Measurements from ENCODE around the gene TFB1M. TPM values are rescaled to one million over a fixed set of nuclear protein-coding genes. Genes with fewer than 3 reads are reported as not detected.

TFB1M gene
- total and polyA plus RNA-seq, 2 donors: 9.8 to 27.4 TPM

GRCh38 chr6:155306958-155307357 lies 7.3 kb downstream of the TFB1M start:
- H3K4me3 ChIP-seq (ENCODE audit: low read depth, low read length): no peak overlapping the region
- 74% methylated on average over 2 of the region's 2 CpGs for WGBS
- no peaks in the 10 kb centered on the region for H3K4me1 ChIP-seq (ENCODE audit: insufficient read depth)
- H3K27ac ChIP-seq (ENCODE audit: low read depth): no peak overlapping the region
- no peak for DNase-seq (ENCODE audit: extremely low spot score)
- H3K36me3 ChIP-seq (ENCODE audit: insufficient read depth): no peaks in the 10 kb centered on the region

GRCh38 chr6:155303361-155303870 lies 10.9 kb downstream of the TFB1M start:
- DNase-seq (ENCODE audit: extremely low spot score): no peak
- 54% methylated on average over 4 of the region's 4 CpGs for WGBS
- Histone ChIP-seq H3K4me3 (ENCODE audit: low read depth, low read length) (no peak overlapping the region), H3K27ac (ENCODE audit: low read depth) (no peak overlapping the region), H3K36me3 (ENCODE audit: insufficient read depth) (no peaks in the 10 kb centered on the region), H3K4me1 (ENCODE audit: insufficient read depth) (no peaks in the 10 kb centered on the region)

- H3K4me1 ChIP-seq (ENCODE audit: insufficient read depth): no peaks in the 10 kb centered on the region
- no peak overlapping the region for H3K4me3 ChIP-seq (ENCODE audit: low read depth, low read length)
- H3K36me3 ChIP-seq (ENCODE audit: insufficient read depth): peaks cover 4% of the 10 kb centered on the region
- WGBS: 92% methylated on average over 2 of the region's 2 CpGs
- no peak for DNase-seq (ENCODE audit: extremely low spot score)
- H3K27ac ChIP-seq (ENCODE audit: low read depth): no peak overlapping the region
These were observed 12.4 kb downstream of the TFB1M start for GRCh38 chr6:155301867-155302266.

- H3K27ac ChIP-seq (ENCODE audit: low read depth): no peak overlapping the region
- 89% methylated on average over 3 of the region's 3 CpGs for WGBS
- H3K36me3 ChIP-seq (ENCODE audit: insufficient read depth): peaks cover 7% of the 10 kb centered on the region
- H3K4me3 ChIP-seq (ENCODE audit: low read depth, low read length): no peak overlapping the region
- H3K4me1 ChIP-seq (ENCODE audit: insufficient read depth): no peaks in the 10 kb centered on the region
- no peak for DNase-seq (ENCODE audit: extremely low spot score)
These were observed 16.6 kb downstream of the TFB1M start for GRCh38 chr6:155297669-155298068.

GRCh38 chr6:155292711-155293110 lies 21.6 kb downstream of the TFB1M start:
- peaks cover 5% of the 10 kb centered on the region for H3K36me3 ChIP-seq (ENCODE audit: insufficient read depth)
- H3K4me1 ChIP-seq (ENCODE audit: insufficient read depth): no peaks in the 10 kb centered on the region
- 82% methylated on average over 5 of the region's 5 CpGs for WGBS
- H3K27ac ChIP-seq (ENCODE audit: low read depth): no peak overlapping the region
- DNase-seq (ENCODE audit: extremely low spot score): no peak
- no peak overlapping the region for H3K4me3 ChIP-seq (ENCODE audit: low read depth, low read length)

- H3K27ac ChIP-seq (ENCODE audit: low read depth): no peak overlapping the region
- no peaks in the 10 kb centered on the region for H3K36me3 ChIP-seq (ENCODE audit: insufficient read depth)
- H3K4me1 ChIP-seq (ENCODE audit: insufficient read depth): no peaks in the 10 kb centered on the region
- no peak overlapping the region for H3K4me3 ChIP-seq (ENCODE audit: low read depth, low read length)
- 72% methylated on average over 3 of the region's 3 CpGs for WGBS
- no peak for DNase-seq (ENCODE audit: extremely low spot score)
These were observed 23.0 kb downstream of the TFB1M start for GRCh38 chr6:155291291-155291690.

GRCh38 chr6:155290491-155290890 lies 23.8 kb downstream of the TFB1M start:
- Histone ChIP-seq H3K27ac (ENCODE audit: low read depth) (no peak overlapping the region), H3K36me3 (ENCODE audit: insufficient read depth) (no peaks in the 10 kb centered on the region), H3K4me3 (ENCODE audit: low read depth, low read length) (no peak overlapping the region), H3K4me1 (ENCODE audit: insufficient read depth) (no peaks in the 10 kb centered on the region)
- 94% methylated on average over 5 of the region's 5 CpGs for WGBS
- DNase-seq (ENCODE audit: extremely low spot score): no peak

- Histone ChIP-seq H3K36me3 (ENCODE audit: insufficient read depth) (peaks cover 2% of the 10 kb centered on the region), H3K4me3 (ENCODE audit: low read depth, low read length) (no peak overlapping the region), H3K27ac (ENCODE audit: low read depth) (no peak overlapping the region), H3K4me1 (ENCODE audit: insufficient read depth) (no peaks in the 10 kb centered on the region)
- 55% methylated on average over 2 of the region's 2 CpGs for WGBS
- no peak for DNase-seq (ENCODE audit: extremely low spot score)
These were observed 26.5 kb downstream of the TFB1M start for GRCh38 chr6:155287762-155288161.

- 91% methylated on average over 4 of the region's 4 CpGs for WGBS
These were observed 29.5 kb downstream of the TFB1M start for GRCh38 chr6:155284775-155285174.

GRCh38 chr6:155278319-155279049 lies 35.8 kb downstream of the TFB1M start:
- no peaks in the 10 kb centered on the region for H3K36me3 ChIP-seq (ENCODE audit: insufficient read depth)

More at GRCh38 chr6:155284775-155285174, 29.5 kb downstream of the TFB1M start:
- Histone ChIP-seq H3K4me1 (ENCODE audit: insufficient read depth) (no peaks in the 10 kb centered on the region), H3K36me3 (ENCODE audit: insufficient read depth) (peaks cover 2% of the 10 kb centered on the region), H3K27ac (ENCODE audit: low read depth) (no peak overlapping the region), H3K4me3 (ENCODE audit: low read depth, low read length) (no peak overlapping the region)
- no peak for DNase-seq (ENCODE audit: extremely low spot score)

GRCh38 chr6:155276638-155277037 lies 37.6 kb downstream of the TFB1M start:
- DNase-seq (ENCODE audit: extremely low spot score): no peak
- no peaks in the 10 kb centered on the region for H3K36me3 ChIP-seq (ENCODE audit: insufficient read depth)
- no peak overlapping the region for H3K27ac ChIP-seq (ENCODE audit: low read depth)
- H3K4me3 ChIP-seq (ENCODE audit: low read depth, low read length): no peak overlapping the region
- H3K4me1 ChIP-seq (ENCODE audit: insufficient read depth): peaks cover 2% of the 10 kb centered on the region

More at GRCh38 chr6:155278319-155279049, 35.8 kb downstream of the TFB1M start:
- Histone ChIP-seq H3K27ac (ENCODE audit: low read depth) (no peak overlapping the region), H3K4me3 (ENCODE audit: low read depth, low read length) (no peak overlapping the region), H3K4me1 (ENCODE audit: insufficient read depth) (peaks cover 2% of the 10 kb centered on the region)
- WGBS: 92% methylated on average over 5 of the region's 5 CpGs
- DNase-seq (ENCODE audit: extremely low spot score): no peak

GRCh38 chr6:155275808-155276480 lies 38.3 kb downstream of the TFB1M start:
- peaks cover 2% of the 10 kb centered on the region for H3K4me1 ChIP-seq (ENCODE audit: insufficient read depth)
- H3K27ac ChIP-seq (ENCODE audit: low read depth): no peak overlapping the region
- DNase-seq (ENCODE audit: extremely low spot score): no peak
- WGBS: 32% methylated on average over 10 of the region's 10 CpGs
- H3K36me3 ChIP-seq (ENCODE audit: insufficient read depth): no peaks in the 10 kb centered on the region
- no peak overlapping the region for H3K4me3 ChIP-seq (ENCODE audit: low read depth, low read length)

GRCh38 chr6:155274533-155274932 lies 39.8 kb downstream of the TFB1M start:
- DNase-seq (ENCODE audit: extremely low spot score): no peak
- H3K27ac ChIP-seq (ENCODE audit: low read depth): peak overlapping the region; percentile 32
- no peak overlapping the region for H3K4me3 ChIP-seq (ENCODE audit: low read depth, low read length)
- H3K36me3 ChIP-seq (ENCODE audit: insufficient read depth): no peaks in the 10 kb centered on the region
- peaks cover 2% of the 10 kb centered on the region for H3K4me1 ChIP-seq (ENCODE audit: insufficient read depth)
- WGBS: 71% methylated on average over 1 of the region's 1 CpG

- 45% methylated on average over 2 of the region's 2 CpGs for WGBS
- peaks cover 2% of the 10 kb centered on the region for H3K4me1 ChIP-seq (ENCODE audit: insufficient read depth)
- H3K36me3 ChIP-seq (ENCODE audit: insufficient read depth): no peaks in the 10 kb centered on the region
- no peak for DNase-seq (ENCODE audit: extremely low spot score)
- H3K4me3 ChIP-seq (ENCODE audit: low read depth, low read length): no peak overlapping the region
- no peak overlapping the region for H3K27ac ChIP-seq (ENCODE audit: low read depth)
These were observed 40.2 kb downstream of the TFB1M start for GRCh38 chr6:155274106-155274505.
